ENCODE measurements around the gene CD300C. TPM values are rescaled to one million over a fixed set of nuclear protein-coding genes. Genes with fewer than 3 reads are reported as not detected.
"Not testable (repeated sequence)": the region's sequence is repeated elsewhere in the genome, so short reads cannot be mapped to it uniquely, and the experiment has no call there.

The CD300C gene
- total RNA-seq, 1 donor from 2014 or later = 0.48 TPM

DNA sequence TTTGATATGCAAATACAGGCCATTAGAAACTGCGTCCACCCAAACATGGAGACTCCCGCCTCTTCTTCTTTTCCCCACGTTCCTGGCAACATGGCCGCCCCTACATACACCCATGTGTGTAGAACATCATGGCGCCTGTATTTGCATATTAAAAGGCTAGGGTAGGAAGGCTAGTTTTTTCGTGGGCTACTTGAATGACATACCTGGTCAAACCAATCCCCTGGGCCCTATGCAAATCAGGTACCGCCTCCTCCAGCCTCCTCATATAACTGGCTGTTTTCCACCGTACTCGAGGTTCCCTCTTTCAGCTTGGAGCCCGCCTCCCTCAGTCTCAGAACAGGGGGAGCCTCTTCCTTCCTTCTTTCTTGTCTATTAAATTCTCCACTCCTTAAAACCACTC lies 13.8 kb downstream of the CD300C start:
- peak; percentile 45 for DNase-seq (ENCODE audit: low spot score)

DNA sequence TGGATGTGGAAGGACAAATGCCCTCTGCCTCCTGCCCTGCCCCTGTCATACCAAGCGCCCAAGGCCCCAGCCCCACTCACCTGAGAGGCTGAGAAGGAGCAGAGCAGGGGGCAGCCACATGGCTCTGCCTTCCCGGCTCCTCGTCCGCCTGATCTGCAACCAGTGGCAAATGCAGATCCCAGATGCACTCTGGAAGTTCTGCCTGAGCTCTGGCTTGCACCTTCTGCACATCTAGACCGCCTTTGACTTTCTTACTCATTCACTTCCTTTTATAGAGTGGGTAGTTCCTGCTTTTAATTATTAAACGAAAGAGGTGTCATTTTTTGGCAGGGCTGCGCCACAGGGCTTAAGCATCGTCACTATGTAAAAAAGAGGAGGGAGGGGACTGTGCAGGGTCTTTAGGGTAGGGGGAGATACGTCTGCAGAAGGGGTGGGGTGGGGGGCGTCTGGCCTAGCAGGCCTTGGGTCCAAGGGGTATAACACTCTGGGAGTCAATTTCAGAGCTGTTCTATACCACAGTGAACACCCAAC lies 14.6 kb downstream of the CD300C start, which contains the start of gene CD300LB:
TSS of gene CD300LB (minus strand) at position 245 of the 531 bp plus-strand sequence. CDS start at position 120, 125 bp downstream.
- no peak for DNase-seq (ENCODE audit: low spot score)

DNA sequence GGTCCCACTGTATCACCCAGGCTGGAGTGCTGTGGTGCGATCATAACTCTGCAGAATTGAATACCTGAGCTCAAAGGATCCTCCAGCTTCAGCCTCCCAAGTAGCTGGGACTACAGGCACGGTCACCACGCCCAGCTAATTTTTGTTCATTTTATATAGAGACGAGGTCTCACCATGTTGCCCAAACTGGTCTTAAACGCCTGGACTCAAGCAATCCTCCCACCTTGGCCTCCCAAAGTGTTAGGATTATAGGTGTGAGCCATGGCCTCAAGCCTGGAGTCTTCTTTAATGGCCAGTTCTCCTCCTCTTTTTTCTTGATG lies 15.1 kb downstream of the CD300C start:
- no peak for DNase-seq (ENCODE audit: low spot score)

DNA sequence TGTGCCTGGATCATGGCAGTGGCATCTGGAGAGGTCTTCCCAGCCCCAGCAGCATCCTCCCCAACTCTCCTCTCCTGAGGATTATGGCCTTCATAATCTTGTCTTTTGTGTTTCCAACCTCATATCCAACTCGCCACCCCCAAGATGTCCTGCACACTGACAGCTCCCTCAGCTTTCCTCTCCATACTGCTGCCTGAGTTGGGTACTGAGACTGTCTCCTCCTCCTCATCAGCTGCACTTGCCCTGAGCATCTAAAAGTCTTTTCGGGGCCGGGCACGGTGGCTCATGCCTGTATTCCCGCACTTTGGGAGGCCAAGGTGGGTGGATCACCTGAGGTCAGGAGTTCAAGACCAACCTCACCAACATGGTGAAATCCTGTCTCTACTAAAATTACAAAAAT lies 16.7 kb downstream of the CD300C start:
- DNase-seq (ENCODE audit: low spot score) = no peak

DNA sequence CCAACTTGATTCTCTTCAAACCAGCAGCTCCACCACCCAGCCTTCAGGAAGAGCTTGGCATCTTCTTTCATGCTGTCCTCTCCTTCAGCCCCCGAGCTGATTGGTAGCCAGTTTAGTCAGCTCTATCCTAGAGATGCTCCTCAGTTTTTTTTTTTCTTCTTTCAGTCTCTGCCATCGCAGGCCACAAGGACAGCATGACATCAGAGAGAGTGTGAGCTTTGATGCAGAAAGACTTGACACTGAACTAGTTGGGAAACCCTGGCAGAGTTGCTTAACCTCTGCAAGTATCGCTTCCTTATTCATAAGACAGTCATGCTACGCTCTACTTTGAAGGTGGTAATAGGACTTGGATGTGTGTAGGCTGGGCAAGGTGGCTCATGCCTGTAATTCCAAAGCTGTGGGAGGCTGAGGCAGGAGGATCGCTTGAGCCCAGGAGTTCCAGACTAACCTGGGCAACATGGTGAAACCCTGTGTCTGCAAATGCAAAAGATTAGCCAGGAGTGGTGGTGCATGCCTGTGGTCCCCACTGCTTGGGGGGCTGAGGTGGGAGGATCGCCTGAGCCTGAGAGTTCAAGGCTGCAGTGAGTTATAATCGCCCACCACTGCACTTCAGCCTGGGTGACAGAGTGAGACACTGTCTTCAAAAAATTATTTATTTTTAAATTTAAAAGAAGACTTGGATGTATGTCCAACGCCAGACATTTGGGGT lies 17.3 kb downstream of the CD300C start:
- peak; percentile 56 for DNase-seq (ENCODE audit: low spot score)

DNA sequence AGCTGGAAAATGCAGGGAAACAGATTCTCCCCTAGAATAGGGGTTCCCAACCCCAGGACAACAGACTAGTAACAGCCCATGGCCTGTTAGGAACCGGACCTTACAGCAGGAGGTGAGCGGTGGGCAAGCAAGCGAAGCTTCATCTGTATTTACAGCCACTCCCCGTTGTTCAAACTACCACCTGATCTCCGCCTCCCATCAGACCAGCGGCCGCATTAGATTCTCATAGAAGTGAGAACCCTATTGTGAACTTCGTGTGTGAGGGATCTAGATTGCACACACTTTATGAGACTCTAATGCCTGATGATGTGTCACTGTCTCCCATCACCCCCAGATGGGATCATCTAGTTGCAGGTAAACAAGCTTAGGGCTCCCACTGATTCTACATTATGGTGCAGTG lies 18.2 kb downstream of the CD300C start:
- DNase-seq (ENCODE audit: low spot score) = no peak

DNA sequence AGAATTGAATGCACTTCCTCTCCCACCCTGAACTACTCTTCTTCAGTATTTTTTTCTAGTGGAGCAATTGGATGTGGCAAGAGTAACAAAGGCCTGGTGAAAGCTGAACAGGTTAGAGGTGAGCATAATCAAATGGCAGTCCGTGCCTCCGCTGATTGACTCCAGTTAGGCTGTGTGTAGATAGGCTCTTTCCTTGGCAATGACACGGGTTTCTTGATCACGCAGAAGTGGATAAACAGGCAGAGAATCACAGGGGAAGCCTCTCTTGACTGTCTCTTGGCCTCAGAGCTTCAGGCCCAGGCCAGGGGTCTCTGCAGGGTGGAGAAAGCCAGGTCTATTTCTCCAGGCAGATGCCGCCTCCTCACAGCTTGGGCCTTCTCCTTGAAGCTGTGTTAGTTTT lies 18.8 kb downstream of the CD300C start:
- DNase-seq (ENCODE audit: low spot score) = no peak

DNA sequence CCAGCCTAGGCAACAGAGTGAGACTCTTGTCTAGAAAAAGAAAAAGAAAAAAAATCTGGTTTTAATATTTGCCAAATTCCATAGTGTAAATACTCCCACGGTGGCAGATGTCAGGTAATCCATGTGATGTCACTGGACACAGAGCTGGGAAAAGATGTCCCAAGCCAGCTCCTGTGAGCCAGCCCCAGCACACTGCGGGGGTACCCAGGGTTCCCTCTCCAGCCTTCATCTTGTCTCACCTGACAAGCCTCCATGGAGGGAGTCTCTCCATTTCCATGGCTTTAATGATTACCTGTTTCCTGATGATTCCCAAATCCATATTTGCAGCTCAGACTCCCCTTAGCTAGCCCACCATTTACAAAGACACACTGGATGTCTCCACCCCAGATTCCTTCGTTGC lies 19.2 kb downstream of the CD300C start:
- no peak for DNase-seq (ENCODE audit: low spot score)

DNA sequence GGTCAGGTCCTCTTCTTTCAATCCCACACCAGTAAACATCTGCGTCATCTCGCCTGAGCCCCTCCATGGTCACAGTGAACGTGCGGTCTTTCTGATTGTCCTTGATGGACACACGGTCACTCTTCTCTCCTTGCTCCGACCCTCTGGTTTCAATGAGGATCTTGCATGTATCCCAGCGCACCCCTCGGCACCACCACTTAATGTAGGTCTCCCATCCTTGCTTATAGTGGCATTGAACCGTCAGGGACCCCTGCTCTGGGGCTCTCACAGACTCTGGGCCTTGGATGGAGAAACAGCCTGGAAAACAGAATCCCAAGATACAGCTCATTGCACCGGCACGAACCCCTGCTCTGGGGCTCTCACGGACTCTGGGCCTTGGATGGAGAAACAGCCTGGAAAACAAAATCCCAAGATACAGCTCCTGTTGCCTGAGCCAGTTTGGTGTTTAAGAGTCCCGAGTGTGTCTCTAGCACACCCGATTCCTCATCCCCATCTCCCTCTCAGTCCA lies 20.1 kb downstream of the CD300C start:
- DNase-seq (ENCODE audit: low spot score) = no peak

DNA sequence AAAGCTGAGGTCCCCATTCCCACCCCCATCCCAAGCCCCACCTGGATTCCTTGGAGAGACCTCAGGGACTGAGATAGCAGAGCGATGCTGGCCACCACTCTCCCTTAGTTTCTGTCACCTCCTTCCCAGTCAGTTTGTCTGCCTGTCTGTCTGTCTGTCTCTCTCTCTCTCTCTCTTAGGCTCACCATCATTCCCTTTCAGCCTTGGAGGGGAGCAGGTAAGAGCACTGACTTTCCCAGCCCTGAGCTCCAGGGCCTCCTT lies 20.5 kb downstream of the CD300C start:
- no peak for DNase-seq (ENCODE audit: low spot score)

DNA sequence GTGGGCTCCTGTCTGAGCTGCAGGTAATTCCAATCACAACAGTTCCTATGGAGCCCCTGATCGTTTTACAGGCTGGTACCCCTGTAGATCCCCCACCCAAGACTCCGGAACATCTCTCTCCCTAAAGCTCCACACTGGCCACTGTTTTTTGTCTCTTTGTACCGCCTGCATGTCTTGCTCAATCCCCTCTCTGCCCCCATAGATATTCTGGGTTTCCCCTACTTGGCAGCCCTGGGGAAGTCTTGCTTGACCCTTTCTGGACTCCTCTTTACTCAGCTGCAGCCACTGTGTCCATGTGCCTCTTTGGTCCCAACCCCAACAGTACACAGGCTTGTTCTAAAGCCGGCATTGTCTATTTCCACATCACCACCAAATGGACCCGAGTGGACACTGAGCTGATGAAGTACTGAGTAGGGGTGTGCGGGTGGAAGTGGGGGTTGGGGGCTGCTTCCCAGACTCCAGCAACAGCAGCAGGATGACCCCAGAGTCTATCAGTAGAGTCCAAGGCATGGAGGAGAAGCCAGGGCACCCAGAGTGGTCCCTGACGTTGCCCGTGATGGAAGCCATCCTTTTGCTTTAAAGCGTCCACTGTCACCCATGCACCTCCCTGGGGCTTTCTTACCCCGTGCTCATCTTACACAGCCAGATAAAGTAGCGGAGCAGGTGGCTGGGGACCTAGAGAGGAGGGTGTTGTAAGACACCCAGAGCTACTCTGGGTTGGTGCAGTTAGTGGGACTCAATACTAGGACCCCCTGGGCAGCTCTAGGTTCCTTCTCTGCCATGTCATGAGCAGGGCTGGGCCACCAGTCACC lies 21.1 kb downstream of the CD300C start:
- no peak for DNase-seq (ENCODE audit: low spot score)

DNA sequence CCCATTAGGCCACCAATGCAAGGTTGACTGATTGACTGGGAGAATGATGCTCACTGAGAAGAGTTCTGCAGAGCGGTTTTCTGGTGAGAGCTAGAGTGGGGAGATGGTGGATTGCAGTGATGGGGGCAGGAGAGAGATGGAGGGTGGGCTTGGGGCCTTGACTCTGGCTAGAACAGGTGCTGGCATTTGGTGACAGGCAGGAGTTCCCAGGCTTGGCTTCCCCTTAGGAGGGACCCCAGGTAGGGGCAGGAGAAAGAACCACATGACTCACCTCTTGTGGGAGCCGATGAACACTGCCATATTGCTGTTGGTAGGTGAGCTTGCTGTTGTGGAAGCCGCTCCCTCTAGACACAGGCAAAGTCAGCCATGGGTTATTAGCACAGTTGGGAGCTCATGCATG lies 22.6 kb downstream of the CD300C start:
- no peak for DNase-seq (ENCODE audit: low spot score)

DNA sequence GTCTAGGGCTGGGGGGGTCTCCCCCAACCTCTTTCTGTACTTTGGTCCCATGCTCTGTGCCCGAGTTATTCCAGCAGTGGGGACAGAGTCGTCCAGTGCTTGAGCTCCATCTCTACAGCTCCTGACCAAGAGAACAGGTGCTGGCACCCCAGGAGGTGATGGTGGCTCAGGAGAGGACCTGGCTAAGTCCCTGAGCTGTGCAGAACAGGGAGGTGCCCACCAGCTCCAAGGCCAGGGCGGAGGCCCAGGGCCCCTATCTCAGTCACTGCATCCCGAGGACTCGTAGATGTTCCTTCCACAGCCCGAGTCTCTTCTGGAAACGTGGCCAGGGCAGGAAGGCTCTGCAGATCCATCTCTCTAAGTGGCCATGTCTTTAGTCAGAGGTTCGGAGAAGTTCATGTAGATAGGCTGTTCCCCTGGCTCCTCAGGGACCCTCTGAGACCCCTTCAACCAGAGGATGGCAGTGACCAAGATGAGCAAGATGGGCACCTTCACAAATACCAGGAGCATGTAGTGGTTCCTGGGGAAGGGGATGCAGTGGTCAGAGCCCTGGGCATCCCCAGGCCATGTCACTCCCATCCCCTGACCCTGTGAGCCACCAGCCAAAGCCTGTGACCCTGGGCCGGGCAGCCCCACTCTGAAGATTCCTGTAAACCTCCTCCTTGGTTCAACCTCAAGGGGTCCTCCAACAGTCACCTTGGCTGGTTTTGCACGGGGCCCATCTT lies 23.4 kb downstream of the CD300C start:
- DNase-seq (ENCODE audit: low spot score) = no peak

DNA sequence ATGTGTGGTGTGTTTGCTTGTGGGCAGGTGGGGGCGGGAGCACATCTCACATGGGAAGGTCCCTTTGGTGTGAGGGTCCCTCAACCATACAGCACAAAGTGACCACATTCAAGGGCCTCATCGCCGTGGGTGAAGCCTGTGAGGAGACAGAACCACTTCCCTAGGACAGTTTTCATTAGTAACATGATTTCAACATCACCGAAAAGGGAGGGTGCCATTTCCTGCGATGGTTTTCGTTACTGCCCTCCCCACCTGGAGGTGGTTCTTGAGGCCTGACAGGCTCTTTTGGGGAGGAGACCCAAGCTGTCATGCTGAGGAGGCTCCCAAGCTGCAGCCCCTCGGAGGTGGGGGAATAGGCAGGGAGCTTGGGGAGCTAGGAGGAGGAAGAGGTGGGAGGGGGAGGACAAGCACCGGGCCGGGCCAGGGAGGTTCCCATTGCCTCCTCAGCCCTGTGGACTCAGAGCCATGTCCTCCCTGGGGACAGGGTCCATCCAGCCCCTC lies 24.2 kb downstream of the CD300C start:
- DNase-seq (ENCODE audit: low spot score) = no peak

DNA sequence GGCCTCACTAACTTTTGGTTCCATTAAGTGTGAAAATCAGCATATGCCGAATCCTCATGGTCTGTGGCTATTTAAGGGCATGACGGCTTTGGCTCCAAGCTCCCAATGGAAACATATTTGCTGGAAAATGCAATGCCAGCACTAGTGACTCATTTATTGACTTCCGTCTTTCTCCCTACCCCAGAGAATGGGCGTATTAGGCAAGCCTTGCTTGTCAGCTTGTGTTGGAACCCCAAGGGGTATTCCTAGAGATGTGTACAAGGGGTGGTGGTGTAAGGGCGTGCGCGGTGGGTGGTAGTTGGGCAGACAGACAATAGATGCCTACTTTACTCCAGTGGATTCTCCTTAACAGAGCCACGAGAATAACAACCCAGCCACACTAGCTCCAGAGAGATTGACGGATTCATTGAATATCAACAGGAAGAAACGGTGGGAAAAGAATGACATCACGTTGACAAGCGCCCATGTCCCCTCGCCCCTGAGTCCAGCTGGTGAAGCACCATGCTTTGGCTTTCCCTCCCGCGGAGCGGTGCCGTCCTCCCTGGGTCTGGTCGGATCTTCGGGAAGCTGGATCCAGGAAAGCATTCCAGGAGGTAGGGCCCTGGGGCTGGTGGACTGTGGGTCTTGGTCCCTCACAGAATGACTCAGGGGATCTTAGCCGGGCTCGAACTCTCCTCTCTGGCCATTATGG lies 25.0 kb downstream of the CD300C start:
- DNase-seq (ENCODE audit: low spot score) = peak; percentile 44

DNA sequence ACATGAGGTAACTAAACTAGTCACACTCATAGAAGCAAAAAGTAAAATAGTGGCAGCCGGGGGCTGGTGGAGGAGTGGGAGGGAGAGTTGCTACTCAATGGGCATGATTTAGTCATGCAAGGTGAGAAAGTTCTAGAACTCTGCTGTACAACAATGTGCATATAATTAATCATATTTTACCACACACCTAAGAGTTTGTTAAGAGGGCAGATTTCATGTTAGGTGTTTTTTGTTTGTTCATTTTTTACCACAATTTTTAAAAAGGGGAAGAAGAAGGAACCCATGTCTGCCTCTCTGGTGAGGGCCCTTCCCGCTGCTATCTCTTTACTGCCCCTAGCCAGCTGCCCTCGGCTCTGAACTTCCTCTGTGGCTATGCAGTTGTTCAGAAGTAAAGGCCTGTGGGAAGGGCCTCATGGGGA lies 25.9 kb downstream of the CD300C start:
- peak; percentile 22 for DNase-seq (ENCODE audit: low spot score)

DNA sequence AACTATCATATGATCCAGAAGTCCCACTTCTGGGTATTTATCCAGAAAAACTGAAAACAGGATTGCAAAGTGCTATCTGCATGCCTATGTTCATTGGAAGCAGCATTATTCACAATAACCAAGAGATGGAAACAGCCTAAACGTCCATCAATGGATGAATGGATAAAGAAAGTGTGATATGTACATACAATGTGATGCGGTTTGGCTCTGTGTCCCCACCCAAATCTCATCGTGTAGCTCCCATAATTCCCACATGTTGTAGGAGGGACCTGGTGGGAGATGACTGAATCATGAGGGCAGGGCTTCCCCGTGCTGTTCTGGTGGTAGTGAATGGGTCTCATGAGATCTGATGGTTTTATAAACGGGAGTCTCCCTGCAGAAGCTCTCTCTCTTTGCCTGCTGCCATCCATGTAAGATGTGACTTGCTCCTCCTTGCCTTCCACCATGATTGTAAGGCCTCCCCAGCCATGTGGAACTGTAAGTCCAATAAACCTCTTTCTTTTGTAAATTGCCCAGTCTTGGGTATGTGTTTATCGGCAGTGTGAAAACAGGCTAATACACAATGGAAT lies 27.4 kb downstream of the CD300C start:
- not testable (repeated sequence) for DNase-seq (ENCODE audit: low spot score)

DNA sequence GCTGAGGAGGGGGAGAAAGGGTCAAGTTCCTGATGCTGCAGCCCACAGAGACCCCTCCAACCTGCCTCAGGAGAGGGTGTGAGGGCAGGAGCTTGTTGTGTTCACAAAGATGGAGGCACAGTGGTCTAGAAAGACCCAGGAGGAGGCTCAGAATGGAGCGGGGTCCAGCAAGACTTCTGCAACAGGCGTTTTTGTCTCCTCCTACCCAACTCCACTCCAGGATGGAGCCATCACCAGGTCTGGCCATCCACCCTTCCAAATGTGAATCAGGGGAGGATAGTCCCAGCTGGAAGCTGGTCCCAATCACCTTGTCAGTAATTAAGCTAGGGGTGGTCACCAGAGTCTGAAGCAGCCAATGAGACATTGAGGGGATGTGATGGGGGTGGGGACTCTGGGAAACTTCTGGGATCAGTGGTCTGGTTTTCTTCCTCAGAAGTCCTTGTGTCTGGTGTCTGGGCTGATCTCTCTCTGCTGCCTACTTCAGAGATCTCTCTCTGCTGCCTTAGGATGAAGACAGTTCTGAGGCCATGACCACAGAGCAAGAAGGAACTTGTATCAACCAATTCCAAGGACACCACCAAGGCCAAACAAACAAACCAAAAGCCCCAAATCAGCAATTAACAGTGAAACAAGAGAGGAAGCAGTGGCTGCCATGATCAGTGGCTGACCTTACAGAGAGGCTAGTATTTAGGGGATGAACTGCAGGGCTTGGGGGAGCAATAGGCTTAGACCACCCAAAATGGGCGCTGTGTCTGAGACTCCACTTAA lies 29.2 kb downstream of the CD300C start:
- no peak for DNase-seq (ENCODE audit: low spot score)

DNA sequence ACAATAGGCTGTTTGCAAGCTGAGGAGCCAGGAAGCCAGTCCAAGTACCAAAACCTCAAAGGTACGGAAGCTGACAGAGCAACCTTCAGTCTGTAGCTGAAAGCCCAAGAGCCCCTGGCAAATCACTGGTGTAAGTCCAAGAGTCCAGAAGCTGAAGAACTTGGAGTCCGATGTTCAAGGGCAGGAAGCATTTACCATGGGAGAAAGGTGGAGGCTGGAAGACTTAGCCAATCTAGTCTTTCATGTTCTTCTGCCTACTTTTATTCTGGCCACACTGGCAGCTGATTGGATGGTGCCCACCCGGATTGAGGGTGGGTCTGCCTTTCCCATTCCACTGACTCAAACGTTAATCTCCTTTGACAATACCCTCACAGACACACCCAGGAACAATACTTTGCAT lies 30.0 kb downstream of the CD300C start:
- DNase-seq (ENCODE audit: low spot score) = no peak

DNA sequence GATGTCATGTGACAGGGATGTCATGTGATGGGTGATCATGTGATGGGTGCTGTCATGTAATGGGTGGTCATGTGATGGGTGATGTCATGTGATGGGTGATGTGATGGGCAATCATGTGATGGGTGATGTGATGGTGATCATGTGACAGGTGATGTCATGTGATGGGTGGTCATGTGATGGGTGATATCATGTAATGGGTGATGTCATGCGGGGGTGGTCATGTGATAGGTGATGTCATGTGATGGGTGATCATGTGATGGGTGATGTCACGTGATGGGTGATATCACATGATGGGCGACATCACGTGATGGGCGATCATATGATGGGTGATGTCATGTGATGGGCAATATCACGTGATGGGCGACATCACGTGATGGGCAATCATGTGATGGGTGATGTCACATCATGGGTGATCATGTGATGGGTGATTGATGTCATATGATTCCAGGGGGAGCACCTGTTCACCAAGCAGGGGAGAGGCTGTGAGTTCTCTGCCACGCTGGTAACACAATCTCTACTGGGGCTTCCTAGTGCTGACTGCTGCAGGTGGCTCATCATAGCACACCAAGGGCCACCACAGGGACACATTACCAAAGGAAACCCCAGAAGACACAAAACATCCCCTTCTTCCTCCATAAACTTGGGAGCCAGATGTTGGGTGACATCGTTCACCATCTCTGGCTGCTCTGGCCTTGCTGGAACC lies 31.1 kb downstream of the CD300C start:
- no peak for DNase-seq (ENCODE audit: low spot score)
